GM12874 (cell line): ENCODE measurements around the gene PSMG2.

ENCODE experiments used
- TF ChIP-seq, protein P1 (sequence below): IDR thresholded peaks from 2 replicates; pipeline ENCODE4 v1.5.1; 2011; ENCODE audit warnings: low read depth, mild to moderate bottlenecking, control low read depth, low read length, moderate library complexity; ENCODE audit not compliant: insufficient read depth

The PSMG2 gene, protein sequence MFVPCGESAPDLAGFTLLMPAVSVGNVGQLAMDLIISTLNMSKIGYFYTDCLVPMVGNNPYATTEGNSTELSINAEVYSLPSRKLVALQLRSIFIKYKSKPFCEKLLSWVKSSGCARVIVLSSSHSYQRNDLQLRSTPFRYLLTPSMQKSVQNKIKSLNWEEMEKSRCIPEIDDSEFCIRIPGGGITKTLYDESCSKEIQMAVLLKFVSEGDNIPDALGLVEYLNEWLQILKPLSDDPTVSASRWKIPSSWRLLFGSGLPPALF

DNA sequence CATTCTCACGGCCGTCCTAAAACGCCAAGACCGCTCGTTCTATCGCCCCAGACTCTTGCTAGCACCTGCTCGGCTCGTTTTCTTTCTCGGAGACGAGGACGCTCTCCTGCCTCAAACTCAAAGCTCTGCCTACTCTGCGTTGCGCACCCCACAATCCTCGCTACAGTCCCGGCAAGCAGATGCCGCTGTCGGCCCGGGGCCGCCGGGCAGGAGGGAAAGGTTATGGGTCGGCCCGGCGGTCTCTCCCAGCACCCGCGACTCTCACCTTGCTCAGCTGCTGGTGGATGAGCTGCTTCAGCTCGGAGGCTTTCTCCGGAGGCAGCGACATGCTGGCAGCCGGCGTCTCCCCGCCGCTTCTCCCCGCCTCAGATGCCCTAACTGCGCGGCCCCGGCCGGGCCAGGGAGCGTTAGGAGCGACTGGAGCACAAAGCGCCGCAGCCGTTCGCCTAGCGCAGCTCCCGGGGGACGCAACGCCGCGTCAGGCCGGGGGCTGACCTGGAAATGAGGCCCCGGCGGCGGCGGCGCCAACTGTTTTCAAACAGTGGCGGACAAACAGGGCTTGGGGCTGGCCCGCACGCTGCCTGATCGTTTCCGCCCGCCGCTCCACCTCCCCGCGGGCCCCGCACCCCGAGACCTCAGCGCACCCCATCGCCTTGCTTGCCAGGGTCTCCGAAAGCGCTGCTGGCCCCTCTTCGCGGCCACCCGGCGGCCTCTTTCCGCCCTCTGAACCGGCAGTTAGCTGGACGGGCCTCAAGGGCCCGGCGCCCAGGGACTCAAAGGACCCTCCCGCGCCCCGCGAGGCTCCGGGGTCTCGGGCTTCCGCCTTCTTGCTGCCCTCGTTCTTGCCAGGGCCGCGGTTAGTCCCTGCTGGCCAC, at the start of gene PSMG2, which contains the start of gene CEP76:
Gene PSMG2, plus strand, starts transcription at position 822 of the 875 bp plus-strand sequence. CDS start 66 bp downstream, outside the sequence.
Gene CEP76, minus strand, starts transcription at position 503 of the 875 bp plus-strand sequence. Its CDS starts 175 bp downstream, at position 328.
- TF ChIP-seq, protein P1, sequence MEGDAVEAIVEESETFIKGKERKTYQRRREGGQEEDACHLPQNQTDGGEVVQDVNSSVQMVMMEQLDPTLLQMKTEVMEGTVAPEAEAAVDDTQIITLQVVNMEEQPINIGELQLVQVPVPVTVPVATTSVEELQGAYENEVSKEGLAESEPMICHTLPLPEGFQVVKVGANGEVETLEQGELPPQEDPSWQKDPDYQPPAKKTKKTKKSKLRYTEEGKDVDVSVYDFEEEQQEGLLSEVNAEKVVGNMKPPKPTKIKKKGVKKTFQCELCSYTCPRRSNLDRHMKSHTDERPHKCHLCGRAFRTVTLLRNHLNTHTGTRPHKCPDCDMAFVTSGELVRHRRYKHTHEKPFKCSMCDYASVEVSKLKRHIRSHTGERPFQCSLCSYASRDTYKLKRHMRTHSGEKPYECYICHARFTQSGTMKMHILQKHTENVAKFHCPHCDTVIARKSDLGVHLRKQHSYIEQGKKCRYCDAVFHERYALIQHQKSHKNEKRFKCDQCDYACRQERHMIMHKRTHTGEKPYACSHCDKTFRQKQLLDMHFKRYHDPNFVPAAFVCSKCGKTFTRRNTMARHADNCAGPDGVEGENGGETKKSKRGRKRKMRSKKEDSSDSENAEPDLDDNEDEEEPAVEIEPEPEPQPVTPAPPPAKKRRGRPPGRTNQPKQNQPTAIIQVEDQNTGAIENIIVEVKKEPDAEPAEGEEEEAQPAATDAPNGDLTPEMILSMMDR: no peak

GRCh38 chr18:12654971-12655370, 47.9 kb upstream of the PSMG2 start:
- TF ChIP-seq, protein P1: no peak

GRCh38 chr18:12656605-12656937, 46.3 kb upstream of the PSMG2 start:
- TF ChIP-seq, protein P1: no peak

- TF ChIP-seq, protein P1: no peak
Observed at GRCh38 chr18:12656938-12657683, 45.7 kb upstream of the PSMG2 start.

- TF ChIP-seq, protein P1: peak; percentile 7; the same call in 1 of the 2 replicates
Observed at GRCh38 chr18:12657684-12658425, 45.0 kb upstream of the PSMG2 start, which contains the start of gene SPIRE1. TSS of gene SPIRE1 (minus strand) at chr18:12658107. CDS start at chr18:12657866, 241 bp downstream.

- TF ChIP-seq, protein P1: no peak
Observed at GRCh38 chr18:12658426-12659138, 44.3 kb upstream of the PSMG2 start.
